GM21619 (cell line): ENCODE results near the gene ERICH6B.
A peak's percentile ranks its signal among the peaks of the same experiment; 100 is the strongest.

Experiments used
- ATAC-seq: cut with Tn5 transposase; IDR thresholded peaks from one replicate; pipeline ENCODE4 v1.9.1; 2021; ENCODE audit not compliant: unreplicated experiment

ERICH6B gene

DNA sequence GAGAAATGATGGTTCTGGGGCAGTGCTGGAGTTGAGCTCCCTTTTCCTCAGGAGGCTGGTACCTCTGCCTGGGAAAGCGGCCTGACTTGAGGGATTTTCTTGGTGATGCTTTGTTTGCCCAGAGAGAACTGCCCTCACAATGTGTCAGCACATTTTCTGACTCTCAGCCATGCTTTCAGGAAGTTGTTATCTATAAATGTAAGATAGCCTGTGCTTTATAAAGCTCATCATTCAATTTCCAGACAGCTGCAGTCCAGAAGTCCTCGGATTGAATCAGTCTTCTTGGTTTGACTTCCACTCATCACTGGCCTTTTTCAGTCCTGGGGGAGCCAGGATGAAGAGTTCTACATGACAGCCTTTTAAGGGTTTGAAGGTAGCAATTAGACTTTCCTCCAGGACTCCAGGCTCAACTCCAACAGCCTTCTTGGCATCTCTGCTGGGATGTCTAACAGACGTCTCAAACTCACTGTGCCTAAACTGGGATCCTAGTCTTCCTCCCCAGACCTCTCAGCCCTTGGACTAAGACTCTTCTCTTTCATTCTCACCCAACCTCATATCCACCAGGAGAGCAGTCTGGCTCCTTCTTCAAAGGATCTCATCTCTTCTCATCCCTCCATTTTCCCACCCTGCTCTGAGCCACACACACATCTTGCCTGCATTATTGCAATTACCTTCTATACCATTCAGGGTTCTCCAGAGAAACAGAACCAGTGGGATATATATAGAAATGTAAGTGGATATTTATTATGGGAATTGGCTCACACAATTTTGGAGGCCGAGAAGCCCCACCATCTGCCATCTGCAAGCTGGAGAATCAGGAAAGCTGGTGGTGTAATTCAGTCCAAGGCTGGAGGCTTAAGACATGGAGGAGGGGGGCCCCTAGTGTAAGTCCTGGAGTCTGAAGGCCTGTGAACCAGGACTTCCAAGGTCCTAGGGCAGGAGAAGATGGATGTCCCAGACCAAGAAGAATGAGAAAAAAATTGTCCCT, 13.1 kb downstream of the ERICH6B start:
- ATAC-seq: no peak

DNA sequence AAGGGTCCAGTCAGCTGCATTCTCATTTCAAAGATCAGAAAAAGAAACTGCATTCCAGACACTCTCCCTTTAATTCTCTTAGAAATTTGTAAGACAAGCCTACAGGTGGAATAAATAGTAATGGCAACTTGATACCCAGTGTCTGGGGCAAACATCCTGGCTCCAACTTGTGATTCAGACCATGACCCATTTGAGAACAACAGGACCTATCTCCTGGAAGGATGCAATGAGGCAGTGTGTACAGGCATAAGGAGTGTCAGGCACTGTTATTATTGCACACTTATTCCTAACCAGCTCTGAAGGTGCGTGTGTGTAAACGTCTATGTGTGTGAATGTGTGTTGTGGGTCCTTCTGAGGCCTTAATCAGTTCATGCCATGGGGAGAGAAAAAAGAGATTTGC, 13.9 kb downstream of the ERICH6B start:
- no peak for ATAC-seq

DNA sequence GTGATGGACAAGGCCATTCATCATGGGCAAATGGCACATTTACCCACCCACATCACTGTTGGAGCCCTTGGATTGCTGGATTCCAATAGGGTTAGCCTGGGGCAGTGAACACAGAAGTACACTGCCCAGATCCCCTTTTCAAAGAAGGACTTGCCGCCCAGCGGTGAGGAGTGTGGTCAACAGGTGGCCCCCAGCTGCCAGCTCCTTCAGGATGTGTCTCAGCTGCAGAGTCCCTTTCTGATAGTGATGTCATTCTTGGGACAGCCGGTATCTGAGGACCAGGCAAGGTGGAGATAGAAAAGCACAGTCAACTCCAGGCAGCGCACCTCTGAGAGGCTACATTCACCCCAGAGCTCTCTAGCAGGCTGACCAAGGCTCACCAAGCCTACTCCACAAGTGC, 16.9 kb downstream of the ERICH6B start:
- no peak for ATAC-seq

DNA sequence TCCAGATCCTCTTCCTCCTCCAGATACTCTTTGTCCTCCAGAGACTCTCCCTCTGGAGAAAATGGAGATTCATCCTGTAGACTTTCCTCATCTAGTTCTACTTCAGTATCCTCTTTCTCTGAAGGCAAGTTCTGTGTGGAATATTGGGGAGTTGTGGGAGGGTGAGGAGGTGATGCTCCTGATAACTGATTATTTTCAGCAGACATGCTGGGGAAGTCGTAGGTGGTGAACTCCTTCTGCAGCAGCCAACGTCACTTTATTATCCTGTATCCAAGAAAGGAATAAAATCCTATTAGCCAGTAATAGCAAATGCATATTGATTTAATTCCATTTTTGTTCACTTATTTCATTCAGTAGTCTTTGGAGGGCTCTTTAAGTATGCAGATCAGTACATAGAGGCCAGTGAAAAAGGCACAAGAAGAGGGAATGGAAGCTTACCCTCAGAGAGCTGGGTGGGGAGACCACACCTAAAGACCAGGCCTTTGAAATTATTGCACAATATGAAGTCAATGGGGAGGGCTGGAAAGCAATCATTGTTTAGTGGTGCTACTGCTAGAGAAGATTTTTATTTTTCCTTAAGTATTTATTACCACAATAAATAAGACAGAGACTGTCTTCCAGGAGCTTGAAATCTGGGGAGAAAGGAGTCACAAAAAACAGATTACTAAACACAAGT, 18.6 kb downstream of the ERICH6B start:
- ATAC-seq: no peak

DNA sequence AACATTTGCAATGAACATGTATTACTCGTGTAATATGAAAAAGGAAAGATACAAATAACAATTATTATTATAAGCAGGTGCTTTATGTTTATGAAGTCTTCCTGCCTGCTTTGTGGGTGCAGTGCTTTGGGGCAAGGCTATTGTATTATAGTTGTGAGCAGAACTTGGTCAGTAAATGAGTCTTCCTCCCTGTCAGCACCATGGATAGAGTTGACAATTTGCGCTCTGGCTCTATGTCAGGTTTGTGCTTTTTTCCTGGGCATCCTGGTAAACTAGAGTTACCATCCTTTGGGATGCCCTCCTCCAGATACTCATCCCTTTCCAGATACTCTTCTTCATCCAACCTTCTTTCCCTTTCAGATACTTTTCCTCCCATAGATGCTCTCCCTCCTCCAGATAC, 19.6 kb downstream of the ERICH6B start:
- ATAC-seq: no peak

DNA sequence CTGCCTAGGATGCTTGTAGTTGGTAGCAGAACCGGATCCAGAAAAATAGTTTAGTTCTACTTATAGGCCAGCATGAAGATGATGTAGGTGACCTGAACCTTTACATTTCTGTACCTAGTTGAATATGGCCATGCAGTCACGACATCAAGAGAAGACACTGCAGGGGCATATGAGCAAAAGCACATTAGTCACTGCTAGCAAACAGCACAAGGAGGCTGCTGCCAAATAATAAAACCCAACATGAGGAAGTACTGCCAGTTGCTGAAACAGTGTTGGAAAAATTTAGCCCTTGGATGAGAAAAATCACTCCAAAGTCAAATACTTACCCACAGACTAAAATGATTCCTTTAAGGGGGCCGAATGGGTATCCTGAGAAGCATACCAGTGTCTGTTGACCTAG, 20.8 kb downstream of the ERICH6B start:
- no peak for ATAC-seq

DNA sequence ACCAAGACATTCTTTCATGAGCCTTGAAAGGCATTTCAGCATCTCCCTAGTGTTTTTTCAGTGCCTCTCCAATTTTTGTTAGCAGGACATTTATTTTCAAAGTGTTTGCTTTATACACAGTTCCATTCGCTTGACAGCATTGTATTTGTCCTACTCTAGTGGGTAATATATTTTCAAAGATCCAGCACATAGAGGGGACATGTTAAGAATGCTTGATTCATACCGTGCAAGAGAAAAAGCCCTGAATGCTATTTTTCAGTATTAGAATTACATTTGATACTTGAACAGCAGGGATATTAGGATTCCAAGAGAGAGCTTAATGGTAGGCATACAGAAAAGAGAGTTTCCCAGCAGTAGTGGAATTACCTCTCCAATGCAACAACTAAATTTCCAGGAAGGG, 21.3 kb downstream of the ERICH6B start:
- ATAC-seq: no peak

DNA sequence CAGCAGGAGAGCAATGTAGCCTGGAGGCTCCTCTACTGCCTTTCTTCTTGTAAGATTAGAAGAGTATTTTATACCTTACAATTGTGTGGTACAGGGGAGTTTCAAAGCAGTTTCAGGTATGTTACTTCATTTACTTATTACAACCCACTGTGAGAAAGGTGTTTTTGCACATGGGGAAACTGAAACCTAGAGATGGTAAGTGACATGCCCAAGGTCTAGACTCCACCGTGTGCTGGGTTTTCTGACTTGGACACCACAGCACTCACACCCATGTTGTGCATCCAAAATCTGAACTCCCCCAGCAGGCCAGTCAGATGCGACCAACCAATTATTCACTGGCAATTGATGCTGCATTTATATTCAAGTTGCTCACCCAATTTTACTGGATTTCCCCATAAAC, 22.8 kb downstream of the ERICH6B start:
- ATAC-seq: peak; percentile 53

DNA sequence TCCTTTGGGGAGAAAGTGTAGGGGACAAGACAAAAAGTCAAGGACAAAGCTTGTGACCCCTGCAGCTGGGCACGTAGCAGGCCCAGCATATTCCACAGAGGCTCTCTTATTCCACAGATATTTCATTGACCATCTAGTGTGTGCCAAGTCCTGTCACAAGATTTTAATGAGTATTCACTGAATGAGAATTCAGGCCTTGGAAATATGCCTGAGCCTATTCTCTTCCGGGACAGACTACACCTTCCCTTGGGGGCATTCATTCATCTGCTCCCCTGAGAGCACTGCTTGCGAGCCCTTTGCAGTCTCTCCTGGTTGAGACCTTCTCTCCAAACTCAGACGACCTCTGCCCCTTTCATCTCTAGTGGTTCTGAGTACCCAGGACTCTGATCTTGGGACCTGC, 25.5 kb downstream of the ERICH6B start:
- no peak for ATAC-seq

DNA sequence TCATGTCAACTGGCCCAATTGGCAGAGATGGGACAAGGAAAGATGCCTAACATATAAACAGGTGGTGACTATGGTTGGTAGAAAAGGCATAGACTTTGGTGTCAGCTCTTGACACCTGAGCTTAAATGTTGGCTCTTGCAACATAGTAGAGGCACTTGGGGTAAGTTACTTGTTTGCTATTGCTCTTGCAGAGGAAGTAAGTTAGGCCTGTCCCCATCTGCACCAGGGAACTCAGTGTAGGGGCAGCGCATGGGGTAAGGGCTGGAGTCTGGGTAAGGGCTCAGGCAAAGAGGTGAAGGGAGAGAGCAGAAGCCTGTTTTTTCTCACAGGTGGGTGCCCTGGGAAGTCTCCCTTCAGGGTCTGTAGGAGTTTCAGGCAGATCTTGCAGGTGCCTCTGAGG, 27.6 kb downstream of the ERICH6B start:
- ATAC-seq: no peak

DNA sequence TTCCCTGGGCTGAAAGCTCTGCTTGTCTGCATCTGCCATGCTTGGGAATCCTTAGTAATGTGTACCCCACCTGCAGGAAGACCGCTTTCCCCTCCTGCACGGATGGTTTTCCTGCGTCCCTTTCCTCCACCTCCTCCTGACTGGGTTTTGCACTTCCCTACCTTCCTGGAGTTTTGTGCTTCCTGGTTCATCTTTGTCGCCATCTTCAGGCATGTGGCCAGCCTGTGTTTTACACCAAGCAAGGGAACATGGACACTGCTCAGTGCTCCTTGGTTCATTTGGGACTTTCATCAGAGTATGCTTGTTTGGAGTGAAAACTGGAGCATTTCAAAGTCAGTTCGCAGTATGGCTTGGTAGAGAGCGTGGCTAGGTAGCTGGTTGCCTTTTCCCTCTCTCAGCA, 30.7 kb downstream of the ERICH6B start:
- ATAC-seq: no peak

DNA sequence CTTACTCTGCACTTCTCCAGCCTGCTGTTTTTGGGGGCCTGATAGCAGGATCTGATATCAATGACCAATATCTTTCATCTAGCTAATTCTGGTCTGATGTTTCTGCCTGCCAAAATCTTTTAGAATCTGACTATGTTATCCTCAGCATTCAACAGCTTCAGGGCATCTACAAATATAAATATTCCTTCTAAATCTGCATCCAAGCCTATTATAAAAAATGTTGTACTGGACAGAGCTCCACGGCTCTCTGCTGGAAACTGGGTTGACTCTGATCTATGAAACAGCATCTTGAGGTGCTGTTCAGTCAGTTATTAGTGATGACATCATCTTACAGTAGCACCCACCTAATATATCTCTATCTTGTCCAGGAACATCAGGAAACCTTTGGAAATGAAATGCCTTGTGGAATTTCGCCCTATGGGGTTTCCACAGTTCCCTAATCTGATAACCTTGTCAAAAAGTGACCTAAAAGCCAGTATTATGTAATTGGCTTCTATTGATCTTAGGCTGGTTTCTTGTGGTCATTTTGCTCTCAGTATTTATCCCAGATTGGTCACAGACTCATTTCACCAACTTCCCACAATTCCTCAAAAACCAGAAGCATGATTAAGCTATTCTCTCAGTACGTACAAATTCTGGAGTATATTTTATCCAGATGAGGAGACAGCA, 33.0 kb downstream of the ERICH6B start:
- no peak for ATAC-seq

DNA sequence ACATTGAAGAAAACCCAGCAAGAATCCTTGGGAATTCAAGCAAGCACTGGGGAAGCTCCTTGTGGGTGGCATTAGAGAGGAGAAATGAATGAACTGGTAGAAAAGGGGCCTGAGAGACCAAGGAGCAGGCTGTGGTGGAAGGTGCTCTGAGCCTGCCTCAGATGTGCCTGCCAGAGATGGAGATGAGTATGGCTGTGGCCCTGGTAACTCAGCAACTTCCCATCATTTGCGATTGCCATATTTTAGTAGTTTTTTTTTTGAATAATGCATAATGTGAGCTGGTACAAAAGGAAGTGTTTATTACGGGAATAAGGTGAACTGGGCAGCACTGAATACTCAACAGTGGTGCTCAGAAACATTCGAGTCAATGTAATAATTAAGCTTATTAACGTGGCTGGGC, 39.1 kb downstream of the ERICH6B start:
- no peak for ATAC-seq

DNA sequence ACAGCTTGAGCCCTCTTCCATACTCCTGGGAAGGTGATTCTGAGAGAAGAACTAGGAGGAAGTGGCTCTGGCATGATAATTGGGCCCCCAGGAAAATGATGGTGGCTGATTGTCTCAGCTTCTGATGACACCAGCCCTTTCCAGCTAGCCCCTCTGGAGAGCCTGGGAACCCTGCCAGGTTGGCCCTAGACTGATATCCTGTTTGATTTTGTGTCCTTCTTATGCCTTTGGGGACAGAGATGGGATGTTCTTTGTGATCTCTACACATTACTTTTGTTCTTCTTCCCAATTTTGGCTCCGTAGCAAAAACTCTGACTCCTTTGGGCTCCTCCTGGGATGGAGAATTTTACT, 39.7 kb downstream of the ERICH6B start:
- ATAC-seq: no peak

DNA sequence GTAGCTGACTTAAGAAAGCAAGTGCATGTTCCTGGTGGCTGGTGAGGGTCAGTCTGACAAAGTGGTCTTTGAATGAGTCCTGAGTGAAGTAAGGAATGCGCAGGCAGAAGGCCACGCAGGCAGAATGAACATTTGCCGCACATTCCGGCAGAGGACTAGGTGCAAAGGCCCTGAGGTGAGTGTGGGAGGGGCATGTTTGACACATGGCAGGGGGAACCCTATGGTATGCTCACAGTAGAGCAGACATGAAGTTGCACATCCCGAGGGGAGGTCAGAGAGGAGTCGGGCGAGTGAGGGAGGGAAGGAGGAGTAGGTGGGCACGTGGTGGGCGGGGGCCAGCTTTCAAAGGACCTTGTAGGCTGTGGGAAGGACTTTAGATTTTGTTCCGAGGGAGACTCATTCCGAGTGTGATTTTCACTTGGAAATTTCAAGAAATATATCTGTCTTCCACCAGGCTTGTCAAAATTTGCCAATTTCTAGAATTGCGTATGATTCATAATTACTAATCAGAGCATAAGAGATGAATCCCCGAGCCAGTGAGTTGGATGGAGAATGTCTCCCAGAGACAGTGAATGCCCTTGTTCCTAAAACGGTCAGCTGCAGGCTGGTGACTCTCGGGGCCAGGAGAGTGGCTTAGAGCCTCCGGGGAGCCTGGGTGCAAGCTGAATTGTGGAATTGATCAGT, 40.3 kb downstream of the ERICH6B start:
- no peak for ATAC-seq

DNA sequence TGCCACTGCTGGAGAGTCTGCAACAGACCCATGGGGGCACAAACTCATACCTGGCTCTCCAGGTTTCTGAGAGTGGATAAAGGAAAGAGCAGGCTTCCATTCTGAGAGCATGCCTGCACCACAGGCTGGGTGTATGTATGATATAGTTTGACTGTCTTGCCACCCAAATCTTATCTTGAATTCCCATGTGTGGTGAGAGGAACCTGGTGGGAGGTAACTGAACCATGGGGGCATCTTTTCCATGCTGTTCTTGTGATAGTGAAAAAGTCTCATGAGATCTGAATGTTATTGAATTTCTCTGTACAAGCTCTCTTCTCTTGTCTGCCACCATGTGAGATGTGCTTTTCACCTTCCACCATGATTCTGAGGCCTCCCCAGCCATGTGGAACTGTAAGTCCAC, 50.2 kb downstream of the ERICH6B start:
- ATAC-seq: no peak

DNA sequence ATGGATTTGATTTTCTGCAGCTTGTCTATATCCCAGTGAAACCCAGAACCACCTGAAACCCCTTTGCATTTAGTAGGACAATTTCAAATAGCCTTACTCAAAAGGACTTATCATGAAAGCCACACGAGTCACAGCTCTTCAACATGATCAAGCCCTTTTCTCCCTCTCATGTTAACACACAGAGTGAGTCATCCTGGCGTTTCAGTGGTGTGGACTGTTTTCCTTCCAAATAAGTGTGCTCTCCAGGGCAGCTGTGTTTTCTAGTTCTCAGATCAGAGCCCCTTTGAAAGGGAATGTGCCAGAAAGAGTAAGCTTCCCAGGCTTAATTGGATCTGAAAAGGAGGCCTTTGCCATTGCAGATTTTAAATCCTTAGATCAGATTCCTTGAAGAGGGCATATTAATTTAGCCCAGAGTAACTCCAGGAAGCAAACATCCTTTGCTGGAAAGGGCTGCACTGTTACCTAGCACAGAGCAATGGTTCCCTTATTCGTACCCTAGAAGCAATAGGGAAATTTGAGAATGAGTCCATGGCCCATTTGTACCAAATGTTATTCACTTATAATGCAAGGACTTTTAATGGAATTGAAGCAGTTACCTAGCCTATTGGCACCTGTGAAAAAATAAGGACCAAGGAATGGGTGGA, 51.3 kb downstream of the ERICH6B start:
- ATAC-seq: no peak

DNA sequence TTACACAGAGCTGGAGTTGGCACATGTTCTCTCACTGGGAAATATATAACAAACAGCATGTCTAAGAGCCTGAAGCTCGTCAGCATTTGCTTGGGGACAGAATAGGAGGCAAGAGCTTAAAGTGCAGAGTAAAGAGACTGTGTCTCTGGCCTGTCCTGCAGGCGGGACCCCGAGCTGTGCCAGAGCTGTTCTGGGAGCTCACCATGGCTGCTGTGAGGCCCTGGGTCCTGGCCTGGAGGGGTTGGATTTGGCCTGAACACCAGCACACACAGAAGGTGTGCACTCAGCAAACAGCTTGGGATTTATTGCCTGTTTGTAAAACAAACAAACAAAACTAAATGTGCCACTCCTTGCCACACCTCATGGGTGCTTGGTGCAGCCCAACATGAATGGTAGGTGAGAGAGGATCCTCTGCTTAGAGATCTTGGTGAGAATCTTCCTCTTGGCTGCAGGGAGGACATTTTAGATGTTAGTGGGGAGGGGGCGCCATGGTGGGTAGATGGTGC, 60.9 kb downstream of the ERICH6B start:
- ATAC-seq: no peak

DNA sequence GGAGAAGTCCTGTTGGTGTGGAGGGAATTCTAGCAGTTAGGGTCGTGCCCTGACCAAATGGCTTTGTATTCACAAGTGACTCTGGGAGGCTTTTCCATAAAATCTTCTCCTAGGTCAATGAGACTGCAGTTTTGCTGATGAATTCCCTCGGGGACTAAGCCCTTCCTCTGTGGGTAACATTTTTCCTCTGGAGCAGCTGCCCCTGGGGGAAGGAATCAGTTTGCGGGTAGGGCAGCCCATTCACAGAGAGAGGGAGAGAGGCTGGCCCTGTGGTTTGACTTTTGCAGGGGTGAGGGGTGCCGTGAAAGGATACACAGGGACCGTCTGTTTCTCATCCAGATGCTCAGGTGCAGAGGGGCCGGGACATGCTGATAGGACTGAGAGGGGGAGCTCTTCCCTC, 67.3 kb downstream of the ERICH6B start:
- ATAC-seq: no peak

DNA sequence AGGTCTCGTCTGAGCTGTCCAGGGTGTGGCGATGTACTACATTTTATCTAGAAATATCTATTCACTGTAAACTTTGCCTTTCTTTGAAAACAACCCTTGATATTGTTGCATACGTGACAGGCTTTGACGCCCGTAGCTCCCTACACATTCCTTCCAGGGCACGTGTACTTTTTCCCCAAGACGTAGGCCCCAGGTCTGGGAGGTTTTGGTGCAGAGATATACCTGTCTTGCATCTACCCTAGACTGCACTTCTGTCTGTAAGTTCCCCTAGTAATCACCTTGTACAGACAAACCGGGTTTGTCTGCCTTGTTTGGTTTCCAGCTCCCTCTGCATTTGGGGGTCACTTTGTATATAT, 69.2 kb downstream of the ERICH6B start:
- ATAC-seq: no peak
